Muscle layer of colon (tissue), 2 donors: Measurements from ENCODE around the gene NDRG2.

Experiments used
- H3K27ac ChIP-seq: one replicate; pipeline ENCODE4 v1.7.0; 2013; ENCODE audit warnings: low read depth, mild to moderate bottlenecking, low read length, moderate library complexity
- H3K27me3 ChIP-seq, 2 donors: one replicate each; pipeline ENCODE4 v1.7.0; 2013; ENCODE audit warnings: low read length in 2 of 2, mild to moderate bottlenecking in 2 of 2; ENCODE audit not compliant: insufficient read depth in 2 of 2, control insufficient read depth in 1 of 2
- H3K36me3 ChIP-seq: one replicate; pipeline ENCODE4 v1.7.0; 2013; ENCODE audit warnings: mild to moderate bottlenecking, low read length; ENCODE audit not compliant: insufficient read depth
- H3K4me1 ChIP-seq: one replicate; pipeline ENCODE4 v1.7.0; 2013; ENCODE audit warnings: mild to moderate bottlenecking, low read length; ENCODE audit not compliant: insufficient read depth
- H3K4me3 ChIP-seq, 2 donors: one replicate each; pipeline ENCODE4 v1.7.0; 2013; ENCODE audit warnings: low read length in 2 of 2, low read depth in 1 of 2, mild to moderate bottlenecking in 1 of 2, moderate library complexity in 1 of 2
- H3K9ac ChIP-seq: one replicate; pipeline ENCODE4 v1.7.0; 2013; ENCODE audit warnings: low read length
- H3K9me3 ChIP-seq: one replicate; pipeline ENCODE4 v1.7.0; 2013; ENCODE audit warnings: mild to moderate bottlenecking, low read length
- donor health status: abdominal sarcoma.
- donor health status: Adenocarcinoma of cecum.

The NDRG2 gene

DNA sequence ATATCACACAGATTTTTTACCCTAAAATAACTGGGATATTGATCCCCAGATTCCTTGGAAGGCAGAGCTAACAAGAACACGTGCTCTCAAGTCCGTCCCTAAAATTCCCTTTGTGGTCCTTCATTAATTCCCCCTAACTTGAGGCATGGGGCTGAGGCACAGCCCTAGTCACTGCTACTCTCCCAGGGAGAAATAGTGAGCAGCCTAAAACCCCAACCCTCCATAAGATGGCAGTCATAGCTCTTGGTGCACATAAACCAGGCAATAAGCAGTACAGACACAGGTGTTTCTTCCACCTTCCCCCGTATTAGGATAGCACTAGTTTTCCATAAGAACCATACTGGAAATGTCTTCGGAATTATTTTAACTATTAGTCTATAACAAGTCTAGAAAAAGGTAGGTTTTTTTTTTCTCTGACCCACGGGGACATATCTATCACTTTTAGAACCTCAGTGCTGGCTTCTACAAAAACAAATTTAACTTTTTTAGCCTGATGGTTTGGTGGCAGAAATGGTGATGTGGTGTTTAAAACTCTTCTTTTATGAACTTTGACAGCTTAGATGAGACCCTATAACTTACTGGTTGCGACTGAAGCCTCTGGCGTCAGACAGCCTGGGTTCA, 42.1 kb upstream of the NDRG2 start:
- H3K4me3 ChIP-seq, result no peak overlapping the region
- H3K27me3 ChIP-seq, result no peaks in the 10 kb centered on the region
- no peak overlapping the region for H3K9ac ChIP-seq
- H3K36me3 ChIP-seq, result no peaks in the 10 kb centered on the region
- H3K27ac ChIP-seq, result no peak overlapping the region
- peaks cover 20% of the 10 kb centered on the region for H3K4me1 ChIP-seq
- H3K9me3 ChIP-seq, result no peaks in the 10 kb centered on the region

DNA sequence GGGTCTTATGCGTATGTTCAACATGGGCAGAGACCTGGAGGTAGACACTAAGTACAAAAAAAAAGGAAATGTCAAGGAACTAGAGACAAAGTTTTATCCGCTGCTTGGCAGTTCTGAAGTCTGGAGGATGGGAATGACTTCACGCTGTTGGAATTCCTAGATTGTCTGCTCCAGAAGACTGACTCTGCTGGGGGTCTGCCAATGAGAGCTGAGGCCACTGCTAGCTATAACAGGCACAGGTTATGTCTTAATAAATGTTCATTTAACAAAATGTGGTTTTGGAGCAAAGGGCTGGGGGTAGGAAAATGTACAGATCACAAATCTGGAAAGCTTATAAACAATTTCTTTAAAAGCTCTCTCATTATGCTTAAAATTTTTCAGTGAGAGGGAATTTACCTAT, 38.6 kb upstream of the NDRG2 start:
- Histone ChIP-seq H3K9me3 (no peaks in the 10 kb centered on the region), H3K27ac (no peak overlapping the region), H3K9ac (no peak overlapping the region), H3K27me3 (no peaks in the 10 kb centered on the region), H3K36me3 (no peaks in the 10 kb centered on the region), H3K4me1 (peaks cover 4% of the 10 kb centered on the region), H3K4me3 (no peak overlapping the region)

DNA sequence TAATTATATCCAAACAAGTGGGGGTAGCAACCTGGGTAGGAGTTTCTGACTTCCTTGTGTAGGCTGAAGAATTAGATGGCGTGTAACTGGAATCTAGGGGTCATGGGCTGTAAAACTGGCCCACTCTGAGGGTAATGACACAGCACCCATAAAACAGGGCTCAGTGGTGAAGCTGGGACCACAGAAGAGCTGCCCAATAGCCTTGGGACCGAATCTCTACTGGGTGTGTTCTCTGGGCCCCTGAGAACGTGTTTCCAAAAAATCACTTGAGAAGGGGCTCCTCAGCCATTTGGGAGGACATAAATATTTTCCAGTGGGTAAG, 36.4 kb upstream of the NDRG2 start:
- H3K27me3 ChIP-seq, result no peaks in the 10 kb centered on the region
- no peaks in the 10 kb centered on the region for H3K4me1 ChIP-seq
- H3K27ac ChIP-seq, result no peak overlapping the region
- H3K36me3 ChIP-seq, result no peaks in the 10 kb centered on the region
- no peak overlapping the region for H3K9ac ChIP-seq
- no peaks in the 10 kb centered on the region for H3K9me3 ChIP-seq
- no peak overlapping the region for H3K4me3 ChIP-seq

DNA sequence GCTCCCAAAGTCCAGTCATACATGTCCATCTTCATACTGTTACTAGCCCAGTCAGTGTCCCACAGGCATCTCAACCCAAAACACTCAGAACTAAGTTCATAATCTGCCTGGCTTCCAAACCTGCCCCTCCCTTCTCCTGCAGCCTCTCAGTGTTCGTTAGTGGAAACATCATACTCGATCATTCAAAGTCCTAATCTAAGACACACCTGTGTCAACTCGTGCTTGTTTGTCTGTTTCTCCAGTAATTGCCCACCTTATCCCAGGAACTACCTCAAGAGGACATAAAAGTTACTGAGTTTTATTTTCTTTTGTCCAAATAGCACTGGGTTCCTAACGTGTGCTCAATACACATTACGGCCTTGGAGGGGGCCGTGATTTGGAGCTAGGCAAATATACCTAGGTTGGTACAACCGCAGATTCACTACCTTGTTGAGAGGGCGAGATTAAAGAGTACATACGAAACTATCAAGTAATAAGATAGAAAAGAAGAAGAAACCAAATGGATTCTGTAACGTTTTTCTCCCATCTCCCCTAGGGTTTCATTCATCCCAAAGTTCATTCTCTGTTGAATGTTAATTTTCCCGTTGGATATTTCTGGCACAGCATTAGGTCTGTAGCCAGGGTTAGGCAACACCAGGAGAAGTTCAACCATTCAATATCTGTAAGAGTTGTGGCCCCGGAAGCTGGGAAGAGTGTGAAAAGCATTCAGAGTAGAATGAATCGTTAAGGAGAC, 35.9 kb upstream of the NDRG2 start:
- no peaks in the 10 kb centered on the region for H3K27me3 ChIP-seq
- H3K4me3 ChIP-seq, result no peak overlapping the region
- no peaks in the 10 kb centered on the region for H3K9me3 ChIP-seq
- no peaks in the 10 kb centered on the region for H3K36me3 ChIP-seq
- H3K9ac ChIP-seq, result no peak overlapping the region
- H3K4me1 ChIP-seq, result no peaks in the 10 kb centered on the region
- H3K27ac ChIP-seq, result no peak overlapping the region

DNA sequence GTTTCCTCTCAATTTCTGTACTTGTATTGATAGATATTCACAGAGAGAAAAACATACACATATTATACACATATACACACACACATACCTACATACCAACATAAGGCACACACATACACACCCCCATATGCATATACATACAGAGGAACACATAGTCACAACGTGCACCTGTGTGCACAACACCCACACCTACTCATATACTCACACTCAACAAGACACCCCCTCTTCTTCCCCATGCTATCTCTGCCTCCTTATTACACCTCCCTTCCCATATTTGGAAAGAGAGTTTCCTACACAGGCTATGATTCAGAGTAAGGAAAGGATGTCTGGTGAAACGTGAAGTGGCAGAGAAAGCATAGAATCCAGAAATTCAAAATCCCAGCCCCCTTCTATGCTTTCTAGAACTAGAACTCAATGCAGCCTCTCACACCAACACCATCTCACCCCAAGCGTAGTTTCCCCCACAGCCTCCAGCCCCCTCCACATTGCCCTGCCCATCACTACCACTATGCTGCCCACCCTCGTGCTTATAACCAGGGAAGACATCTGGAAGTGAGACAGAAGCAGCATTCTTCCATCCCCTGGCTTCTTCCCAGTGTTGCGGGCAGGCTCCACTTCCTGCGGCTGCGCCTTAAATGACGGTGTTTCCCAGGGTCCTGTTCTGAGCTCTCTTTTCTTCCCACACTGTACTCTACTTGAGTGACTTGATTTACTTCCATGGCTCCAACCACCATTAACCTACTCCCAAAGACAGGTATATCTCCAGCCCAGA, 35.2 kb upstream of the NDRG2 start:
- no peaks in the 10 kb centered on the region for H3K4me1 ChIP-seq
- H3K27ac ChIP-seq, result no peak overlapping the region
- H3K9me3 ChIP-seq, result no peaks in the 10 kb centered on the region
- H3K4me3 ChIP-seq, result no peak overlapping the region
- no peak overlapping the region for H3K9ac ChIP-seq
- H3K36me3 ChIP-seq, result no peaks in the 10 kb centered on the region
- no peaks in the 10 kb centered on the region for H3K27me3 ChIP-seq

DNA sequence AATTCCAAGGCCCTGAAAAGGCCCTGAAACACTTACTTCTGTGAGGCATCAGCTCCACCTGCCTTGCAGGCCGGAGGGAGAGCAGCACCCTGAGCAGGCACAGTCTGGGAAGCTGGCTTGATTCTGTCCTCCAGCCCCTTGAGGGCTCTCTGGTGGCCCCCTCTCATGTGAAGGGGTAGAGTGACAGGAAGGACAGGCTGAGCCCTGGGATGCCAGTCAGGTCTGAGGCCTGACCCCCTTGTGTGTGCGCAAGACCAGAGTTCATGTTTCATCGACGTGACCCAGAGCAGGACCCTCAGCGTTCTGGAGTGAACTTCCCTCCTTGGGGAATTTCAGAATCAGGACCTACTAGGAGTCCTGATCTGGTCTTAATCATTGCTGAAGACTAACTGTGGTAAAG, 34.0 kb upstream of the NDRG2 start:
- H3K4me3 ChIP-seq, result no peak overlapping the region
- H3K9ac ChIP-seq, result no peak overlapping the region
- H3K4me1 ChIP-seq, result no peaks in the 10 kb centered on the region
- H3K36me3 ChIP-seq, result no peaks in the 10 kb centered on the region
- no peaks in the 10 kb centered on the region for H3K9me3 ChIP-seq
- no peak overlapping the region for H3K27ac ChIP-seq
- no peaks in the 10 kb centered on the region for H3K27me3 ChIP-seq

DNA sequence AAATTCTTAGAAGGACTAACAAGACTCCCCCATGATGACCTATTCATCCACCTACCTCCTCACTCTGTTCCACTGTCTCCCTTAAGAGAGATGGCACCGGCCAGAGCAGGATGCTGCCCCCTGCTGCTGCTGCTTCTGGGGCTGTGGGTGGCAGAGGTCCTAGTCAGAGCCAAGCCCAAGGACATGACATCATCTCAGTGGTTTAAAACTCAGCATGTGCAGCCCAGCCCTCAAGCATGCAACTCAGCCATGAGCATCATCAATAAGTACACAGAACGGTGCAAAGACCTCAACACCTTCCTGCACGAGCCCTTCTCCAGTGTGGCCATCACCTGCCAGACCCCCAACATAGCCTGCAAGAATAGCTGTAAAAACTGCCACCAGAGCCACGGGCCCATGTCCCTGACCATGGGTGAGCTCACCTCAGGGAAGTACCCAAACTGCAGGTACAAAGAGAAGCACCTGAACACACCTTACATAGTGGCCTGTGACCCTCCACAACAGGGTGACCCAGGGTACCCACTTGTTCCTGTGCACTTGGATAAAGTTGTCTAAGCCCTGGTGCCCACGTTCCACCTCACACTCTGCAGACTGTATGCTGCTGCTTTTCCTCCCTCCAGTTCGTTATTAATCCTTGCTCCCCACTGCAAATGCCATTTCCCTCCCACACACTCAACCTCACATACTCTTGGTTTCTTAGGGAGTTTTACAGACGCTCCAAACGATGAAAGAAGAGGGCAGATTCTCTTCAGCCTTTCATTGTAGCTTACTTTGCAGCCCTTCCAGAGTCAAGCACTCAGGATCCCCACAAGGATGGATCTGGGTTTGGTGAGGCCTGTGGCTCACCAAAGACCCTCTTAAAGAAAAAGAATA, 33.2 kb upstream of the NDRG2 start, which contains the start of gene RNASE8:
TSS of gene RNASE8 (plus strand) at position 20 of the 873 bp plus-strand sequence. CDS start at position 91, 71 bp downstream.
- Histone ChIP-seq H3K9me3 (no peaks in the 10 kb centered on the region), H3K36me3 (no peaks in the 10 kb centered on the region), H3K27ac (no peak within 1 kb of the TSS), H3K9ac (no peak within 1 kb of the TSS), H3K27me3 (no peaks in the 10 kb centered on the region), H3K4me3 (no peak within 1 kb of the TSS), H3K4me1 (no peaks in the 10 kb centered on the region)

DNA sequence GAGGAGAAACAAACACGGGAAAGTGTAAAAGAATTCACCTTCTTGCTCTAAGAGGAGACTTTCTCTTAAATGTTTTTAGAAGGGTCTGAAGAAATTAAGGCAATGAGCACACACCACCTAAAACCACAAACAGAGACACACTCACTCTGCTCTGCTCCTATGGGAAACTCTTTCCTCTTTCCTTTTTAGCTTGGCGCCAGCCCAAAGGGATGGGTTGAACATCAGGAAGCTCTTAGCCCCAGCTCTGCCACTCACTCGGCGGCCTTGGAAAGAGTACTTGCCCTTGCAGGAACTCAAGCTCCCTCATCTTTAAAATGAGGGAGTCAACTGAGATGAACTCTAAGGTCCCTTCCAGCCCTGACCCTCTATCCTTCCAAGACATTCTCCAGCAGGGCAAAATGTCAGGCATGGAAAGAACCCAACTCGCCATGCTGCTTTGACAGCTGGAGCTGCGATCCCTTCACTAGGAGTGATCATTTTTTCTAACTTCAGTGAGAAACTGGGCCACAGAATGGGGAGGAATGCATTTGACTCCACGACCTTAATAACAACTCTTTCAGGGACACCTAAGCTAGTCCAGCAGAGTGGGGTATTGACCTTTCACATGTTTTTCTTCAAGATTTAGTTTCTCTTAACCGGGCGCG, 31.8 kb upstream of the NDRG2 start:
- no peak overlapping the region for H3K9ac ChIP-seq
- no peaks in the 10 kb centered on the region for H3K9me3 ChIP-seq
- H3K4me3 ChIP-seq, result no peak overlapping the region
- H3K4me1 ChIP-seq, result no peaks in the 10 kb centered on the region
- H3K36me3 ChIP-seq, result no peaks in the 10 kb centered on the region
- H3K27ac ChIP-seq, result no peak overlapping the region
- no peaks in the 10 kb centered on the region for H3K27me3 ChIP-seq

DNA sequence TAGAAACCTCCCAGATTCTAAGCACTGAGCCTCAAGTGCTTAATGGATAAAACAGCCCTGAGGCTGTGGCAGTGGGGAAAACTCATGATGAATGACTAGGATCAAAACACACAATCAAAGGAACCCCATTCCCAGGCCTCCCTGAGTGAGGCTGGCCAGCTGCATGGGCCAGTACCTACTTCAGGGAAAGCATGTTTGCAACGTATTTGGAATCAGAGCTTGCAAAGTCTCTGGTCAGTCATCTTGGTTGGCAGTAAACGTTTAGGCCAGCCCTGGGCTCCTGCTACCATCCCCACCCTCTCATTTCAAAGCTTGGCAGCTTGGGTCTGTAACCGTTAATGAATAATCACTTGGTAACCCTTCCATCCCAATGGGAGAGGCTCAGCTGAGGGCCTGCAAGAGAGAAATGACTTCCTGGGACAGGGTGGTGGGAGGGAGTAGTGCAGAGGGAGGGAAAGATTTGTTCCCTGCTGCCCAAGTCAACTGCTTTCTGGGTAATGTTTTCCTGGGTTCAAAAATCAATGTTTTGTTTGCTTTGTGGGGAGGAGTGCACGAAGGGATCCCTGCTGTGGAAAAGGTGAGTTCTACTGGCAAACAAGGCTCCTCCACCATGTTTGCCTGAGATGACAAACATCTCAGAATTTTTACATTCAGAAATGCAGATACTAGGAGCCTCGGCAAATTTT, 30.7 kb upstream of the NDRG2 start:
- Histone ChIP-seq H3K27ac (no peak overlapping the region), H3K4me1 (no peaks in the 10 kb centered on the region), H3K9ac (no peak overlapping the region), H3K27me3 (no peaks in the 10 kb centered on the region), H3K36me3 (no peaks in the 10 kb centered on the region), H3K4me3 (no peak overlapping the region), H3K9me3 (no peaks in the 10 kb centered on the region)

DNA sequence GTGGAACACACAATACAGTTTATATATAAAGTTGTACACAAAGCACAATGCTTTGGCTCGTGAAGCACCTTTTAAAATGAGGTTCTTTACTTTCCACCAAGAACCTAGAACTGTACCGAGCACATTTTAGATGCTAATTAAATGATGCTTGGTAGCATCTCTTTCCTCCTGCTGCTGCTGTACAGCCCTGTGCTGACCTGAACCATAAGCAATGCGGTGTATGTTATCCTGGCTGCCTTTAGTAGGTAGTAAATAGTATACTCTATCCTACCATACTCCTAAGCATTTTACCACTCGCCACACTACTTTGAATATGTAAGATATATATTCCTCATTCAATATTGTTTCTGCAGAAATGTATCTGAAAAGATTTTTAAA, 29.9 kb upstream of the NDRG2 start:
- Histone ChIP-seq H3K27ac (no peak overlapping the region), H3K4me3 (no peak overlapping the region), H3K36me3 (no peaks in the 10 kb centered on the region), H3K9ac (no peak overlapping the region), H3K9me3 (no peaks in the 10 kb centered on the region), H3K27me3 (no peaks in the 10 kb centered on the region), H3K4me1 (no peaks in the 10 kb centered on the region)
